Activated CD8-positive, alpha-beta T cell treated with anti-CD3 and anti-CD28 coated beads, Interleukin-2, amount 10 ng/mL, durations not matched to agents 7 days and 5 days (primary cell): ENCODE data around the gene ANXA5. TPM values are rescaled to one million over a fixed set of nuclear protein-coding genes. Genes with fewer than 3 reads are reported as not detected.

ENCODE experiments used
- ATAC-seq: fragments of 150-1000 bp; cut with Tn5 transposase; one replicate; pipeline ENCODE4 v1.10.0; 2021; ENCODE audit warnings: moderate library complexity
- CTCF ChIA-PET: fragments of 350-600 bp; sonication (Branson Sonifier 250); formaldehyde crosslinking; loops from one replicate; lab custom pipeline; 2021; ENCODE audit warnings: antibody characterized with exemption; lab: Charles Lee
- POLR2A ChIA-PET: fragments of 350-600 bp; sonication (Branson Sonifier 250); formaldehyde crosslinking; loops from one replicate; lab custom pipeline; 2021; ENCODE audit warnings: antibody characterized with exemption; lab: Charles Lee
- DNase-seq: peaks from one replicate; pipeline ENCODE4 v3.0.0-alpha.2; 2020
- H3K27ac Mint-ChIP-seq: one replicate; pipeline ENCODE4 v1.8.0; 2021; ENCODE audit warnings: mild to moderate bottlenecking, mixed read lengths
- H3K27me3 Mint-ChIP-seq: one replicate; pipeline ENCODE4 v1.8.0; 2021; ENCODE audit warnings: low read depth, mixed read lengths
- H3K36me3 Mint-ChIP-seq: one replicate; pipeline ENCODE4 v1.8.0; 2021; ENCODE audit warnings: low read depth, mixed read lengths
- H3K4me1 Mint-ChIP-seq: one replicate; pipeline ENCODE4 v1.8.0; 2021; ENCODE audit warnings: low read depth, mixed read lengths
- H3K4me3 Mint-ChIP-seq: one replicate; pipeline ENCODE4 v1.8.0; 2021; ENCODE audit warnings: mild to moderate bottlenecking, mixed read lengths
- H3K9me3 Mint-ChIP-seq: one replicate; pipeline ENCODE4 v1.8.0; 2022; ENCODE audit warnings: mixed read lengths; ENCODE audit not compliant: insufficient read depth
- total RNA-seq, 2 experiments: library from RNA; stranded (reverse); gene quantifications; one replicate each; pipeline ENCODE4 v1.2.3, GENCODE V29; 2021

The ANXA5 gene
- total RNA-seq, 2 experiments from 2014 or later: 145 to 147 TPM

DNA sequence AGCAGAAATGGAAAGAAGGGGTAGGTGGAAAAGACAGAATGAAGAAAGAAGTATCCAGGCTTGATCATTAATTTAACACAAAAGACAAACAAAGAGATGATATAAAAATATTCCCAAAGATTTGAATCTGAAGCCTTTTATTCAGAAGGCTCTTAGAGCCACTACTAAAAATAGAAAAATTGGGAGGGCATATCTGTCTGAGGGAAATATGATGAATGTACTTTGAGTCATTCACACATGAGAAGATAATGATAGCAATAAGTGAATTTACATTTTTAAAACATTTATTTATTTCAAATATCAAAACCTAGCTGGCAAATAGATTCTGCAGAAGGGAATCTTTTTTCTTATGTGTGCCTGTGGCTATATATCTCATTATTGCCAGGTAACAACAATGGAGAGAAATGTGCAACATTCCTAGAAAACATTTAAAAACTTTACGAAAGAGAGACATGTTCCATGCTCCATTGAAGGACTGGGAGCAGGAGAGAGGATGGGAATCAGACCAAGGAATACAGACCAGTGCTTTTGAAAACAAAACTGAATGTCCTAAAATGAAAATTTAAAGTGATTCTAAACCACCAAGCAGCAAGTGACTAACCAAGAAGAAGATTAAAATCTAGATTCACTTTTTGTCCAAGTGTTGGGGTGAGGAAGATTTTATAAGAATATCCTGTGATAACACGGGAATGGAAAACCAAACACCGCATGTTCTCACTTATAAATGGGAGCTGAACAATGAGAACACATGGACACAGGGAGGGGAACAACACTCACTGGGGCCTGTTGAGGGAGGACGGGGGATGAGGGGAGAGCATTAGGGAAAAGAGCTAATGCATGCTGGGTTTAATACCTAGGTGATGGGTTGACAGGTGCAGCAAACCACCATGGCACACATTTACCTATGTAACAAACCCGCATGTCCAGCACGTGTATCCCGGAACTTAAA, 41.2 kb downstream of the ANXA5 start:
- Mint-ChIP-seq H3K4me3 (no peak overlapping the region), H3K9me3 (no peaks in the 10 kb centered on the region), H3K4me1 (no peaks in the 10 kb centered on the region), H3K36me3 (no peaks in the 10 kb centered on the region), H3K27me3 (peaks cover 14% of the 10 kb centered on the region), H3K27ac (no peak overlapping the region)
- CTCF ChIA-PET: interaction anchor here (1.4 to 1.8 kb wide), 2 partner anchors 193 to 284 kb away, joined by 3 to 7 read pairs; no protein-coding TSS in a partner anchor
- no peak for DNase-seq
- POLR2A ChIA-PET: no interaction called here
- ATAC-seq: no peak

DNA sequence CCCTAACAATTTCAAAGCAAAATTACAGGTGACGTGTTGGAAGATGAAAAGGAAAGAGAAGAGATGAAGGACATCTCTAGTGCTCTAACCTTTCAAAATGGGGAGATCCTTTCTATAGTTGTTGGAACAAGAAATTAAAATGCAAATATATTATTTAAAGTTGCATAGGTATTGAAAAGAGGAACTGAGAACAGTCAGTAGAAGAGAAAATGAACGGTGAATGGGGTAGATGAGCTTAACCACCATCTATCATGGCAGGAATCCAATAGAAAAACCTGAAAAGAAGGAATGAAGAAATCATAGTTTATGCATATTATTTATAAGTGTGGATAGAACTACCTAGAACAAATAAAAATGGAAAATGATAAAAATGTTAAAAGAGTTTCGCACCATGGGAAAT, 42.0 kb downstream of the ANXA5 start:
- H3K9me3 Mint-ChIP-seq: no peaks in the 10 kb centered on the region
- peaks cover 17% of the 10 kb centered on the region for H3K27me3 Mint-ChIP-seq
- H3K27ac Mint-ChIP-seq: no peak overlapping the region
- no peak overlapping the region for H3K4me3 Mint-ChIP-seq
- POLR2A ChIA-PET: no interaction called here
- CTCF ChIA-PET: no interaction called here
- no peaks in the 10 kb centered on the region for H3K36me3 Mint-ChIP-seq
- DNase-seq: no peak
- ATAC-seq: no peak
- no peaks in the 10 kb centered on the region for H3K4me1 Mint-ChIP-seq

DNA sequence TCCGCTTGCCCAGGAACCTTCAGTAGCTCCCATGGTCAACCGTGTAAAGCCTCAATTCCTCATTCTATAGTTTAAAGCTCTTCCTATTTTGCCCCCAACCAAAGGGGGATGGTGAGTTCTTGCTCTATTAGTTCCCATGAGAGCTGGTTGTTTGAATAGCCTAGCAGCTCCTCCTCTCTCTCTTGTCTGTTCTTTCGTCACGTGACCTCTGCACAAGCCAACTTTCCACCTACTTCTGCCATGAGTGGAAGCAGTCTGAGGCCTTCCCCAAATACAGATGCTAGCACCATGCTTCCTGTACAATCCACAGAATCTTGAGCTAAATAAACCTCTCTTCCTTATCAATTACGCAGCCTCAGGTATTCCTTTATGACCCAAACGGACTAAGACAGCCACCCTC, 42.8 kb downstream of the ANXA5 start:
- no peak overlapping the region for H3K4me3 Mint-ChIP-seq
- H3K27ac Mint-ChIP-seq: no peak overlapping the region
- DNase-seq (no peak), ATAC-seq (no peak)
- H3K36me3 Mint-ChIP-seq: no peaks in the 10 kb centered on the region
- POLR2A ChIA-PET: no interaction called here
- H3K27me3 Mint-ChIP-seq: peaks cover 19% of the 10 kb centered on the region
- no peaks in the 10 kb centered on the region for H3K4me1 Mint-ChIP-seq
- no peaks in the 10 kb centered on the region for H3K9me3 Mint-ChIP-seq
- CTCF ChIA-PET: no interaction called here

DNA sequence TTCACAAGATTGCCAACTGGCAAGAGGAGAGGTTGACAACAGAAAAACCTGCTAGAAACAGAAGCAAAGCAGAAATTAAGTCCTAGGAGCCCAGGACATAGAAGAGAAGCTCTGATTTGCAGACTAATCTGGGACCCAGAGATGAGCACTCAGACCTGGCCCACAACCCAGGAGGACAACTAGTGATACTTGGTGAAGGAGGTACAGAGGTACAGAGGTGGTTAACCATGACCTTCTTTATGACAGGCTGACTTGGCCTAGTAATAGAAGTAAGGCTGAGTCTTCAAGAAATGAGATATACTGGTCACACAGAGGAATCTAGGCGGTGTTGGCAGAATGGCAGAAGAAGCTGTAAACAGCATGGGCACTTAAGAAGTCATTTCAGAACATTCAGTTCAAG, 43.6 kb downstream of the ANXA5 start:
- Mint-ChIP-seq H3K4me1 (no peaks in the 10 kb centered on the region), H3K27ac (no peak overlapping the region), H3K4me3 (no peak overlapping the region), H3K9me3 (no peaks in the 10 kb centered on the region), H3K36me3 (no peaks in the 10 kb centered on the region), H3K27me3 (peaks cover 19% of the 10 kb centered on the region)
- no peak for ATAC-seq
- ChIA-PET POLR2A (no interaction called here), CTCF (no interaction called here)
- DNase-seq: no peak

DNA sequence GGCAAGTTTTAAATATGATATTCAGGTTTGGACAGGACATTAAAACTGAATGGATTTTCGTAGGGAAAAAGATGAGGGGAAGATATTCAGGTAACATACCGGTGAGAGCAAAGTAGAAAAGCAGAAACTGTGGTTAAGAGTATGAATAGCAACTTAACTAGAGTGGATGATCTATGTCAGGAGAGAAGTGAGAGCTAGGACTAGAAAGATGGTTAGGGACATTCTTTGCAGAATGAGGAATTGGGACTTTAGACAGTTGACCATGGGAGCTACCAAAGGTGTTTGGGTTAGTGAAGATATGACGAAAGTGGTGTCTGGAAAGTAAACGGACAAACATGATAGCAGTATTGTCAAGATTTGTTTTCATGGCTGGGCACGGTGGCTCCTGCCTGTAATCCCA, 45.2 kb downstream of the ANXA5 start:
- no peak for DNase-seq
- ATAC-seq: no peak
- Mint-ChIP-seq H3K4me1 (no peaks in the 10 kb centered on the region), H3K27me3 (peaks cover 22% of the 10 kb centered on the region), H3K9me3 (no peaks in the 10 kb centered on the region), H3K36me3 (no peaks in the 10 kb centered on the region), H3K27ac (no peak overlapping the region), H3K4me3 (no peak overlapping the region)
- POLR2A ChIA-PET: no interaction called here
- CTCF ChIA-PET: no interaction called here

DNA sequence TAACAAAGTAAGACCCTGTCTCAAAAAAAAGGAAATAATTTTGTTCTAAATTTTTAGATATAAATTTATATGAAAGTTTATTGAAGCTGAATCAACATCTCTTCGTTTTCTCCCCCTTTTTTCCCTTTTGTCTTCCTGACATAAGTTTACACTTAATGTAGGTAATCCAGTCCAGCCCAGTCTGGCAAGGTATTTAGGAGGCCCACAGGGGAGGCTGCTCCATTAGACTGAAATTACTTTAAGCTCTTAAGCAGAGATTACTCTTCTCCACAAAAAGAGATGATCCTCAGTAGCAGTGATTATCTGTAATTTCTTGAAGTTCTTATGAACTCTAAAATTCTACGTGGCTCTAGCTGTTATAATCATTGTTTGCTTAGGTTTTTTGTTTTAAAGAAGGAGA, 46.0 kb downstream of the ANXA5 start:
- CTCF ChIA-PET: interaction anchor here (0.8 kb wide), 1 partner anchor 188 kb away, joined by 4 read pairs; no protein-coding TSS in a partner anchor
- no peaks in the 10 kb centered on the region for H3K36me3 Mint-ChIP-seq
- no peak overlapping the region for H3K27ac Mint-ChIP-seq
- peaks cover 22% of the 10 kb centered on the region for H3K27me3 Mint-ChIP-seq
- DNase-seq (no peak), ATAC-seq (no peak)
- H3K4me3 Mint-ChIP-seq: no peak overlapping the region
- POLR2A ChIA-PET: no interaction called here
- H3K9me3 Mint-ChIP-seq: no peaks in the 10 kb centered on the region
- H3K4me1 Mint-ChIP-seq: no peaks in the 10 kb centered on the region

DNA sequence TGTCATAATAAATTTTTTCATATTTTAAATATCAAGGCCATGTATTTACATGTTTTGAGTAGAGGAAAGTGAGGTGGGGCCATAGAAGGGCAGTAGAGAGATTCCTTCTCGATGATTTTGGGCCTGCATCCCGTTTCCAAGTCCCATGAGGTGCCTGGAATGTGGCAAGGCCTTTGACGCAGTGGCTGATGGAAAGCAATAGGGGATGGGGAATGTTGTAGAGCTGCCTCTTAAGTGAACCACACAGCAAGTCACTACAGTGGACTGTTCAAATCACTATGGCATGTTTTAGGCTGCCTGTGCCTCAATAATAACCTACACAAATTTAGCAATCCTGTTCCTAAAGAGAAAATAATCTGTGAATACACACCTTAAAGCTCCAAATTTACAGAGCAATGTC, 48.3 kb downstream of the ANXA5 start:
- POLR2A ChIA-PET: no interaction called here
- Mint-ChIP-seq H3K27me3 (peaks cover 20% of the 10 kb centered on the region), H3K4me1 (no peaks in the 10 kb centered on the region), H3K9me3 (no peaks in the 10 kb centered on the region), H3K4me3 (no peak overlapping the region), H3K36me3 (no peaks in the 10 kb centered on the region), H3K27ac (no peak overlapping the region)
- CTCF ChIA-PET: interaction anchor here (1.0 kb wide), 1 partner anchor 164 kb away, joined by 3 read pairs; no protein-coding TSS in a partner anchor
- ATAC-seq (no peak), DNase-seq (no peak)

DNA sequence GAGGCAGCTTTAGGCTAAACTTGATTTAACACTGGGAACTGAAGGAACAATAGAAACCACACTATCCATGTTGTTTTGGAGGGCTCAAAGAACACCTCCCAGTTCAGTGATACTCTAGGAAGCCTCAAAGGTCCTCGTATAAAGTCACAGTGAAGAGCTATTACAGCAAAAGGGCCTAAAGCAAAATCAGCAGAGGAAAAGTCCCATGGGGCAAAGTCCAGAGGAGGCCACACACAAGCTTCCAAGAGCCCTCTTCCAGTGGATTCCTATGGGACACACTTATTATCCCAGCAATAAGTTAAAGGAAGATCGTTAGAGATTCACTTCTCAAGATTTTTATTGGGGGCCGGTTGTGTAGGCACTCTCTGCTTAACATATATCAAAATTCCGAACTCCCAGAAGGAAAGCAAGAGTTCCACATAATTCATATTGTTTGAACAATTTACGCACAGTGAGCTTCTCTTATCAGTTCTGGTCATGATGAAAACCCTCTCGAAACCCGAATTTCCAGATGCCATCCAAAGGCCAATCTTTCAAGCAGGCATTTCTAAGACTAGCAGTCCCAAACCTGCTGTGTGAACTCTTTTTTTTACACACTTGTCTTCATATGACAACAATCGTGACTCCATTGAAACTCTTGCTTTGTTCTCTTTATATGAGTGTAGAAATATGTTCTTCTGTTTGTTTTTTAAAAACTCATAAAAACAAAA, 53.7 kb downstream of the ANXA5 start:
- POLR2A ChIA-PET: no interaction called here
- Mint-ChIP-seq H3K27ac (no peak overlapping the region), H3K9me3 (no peaks in the 10 kb centered on the region), H3K27me3 (peaks cover 22% of the 10 kb centered on the region), H3K4me3 (no peak overlapping the region), H3K36me3 (no peaks in the 10 kb centered on the region), H3K4me1 (no peaks in the 10 kb centered on the region)
- DNase-seq (no peak), ATAC-seq (no peak)
- CTCF ChIA-PET: no interaction called here

DNA sequence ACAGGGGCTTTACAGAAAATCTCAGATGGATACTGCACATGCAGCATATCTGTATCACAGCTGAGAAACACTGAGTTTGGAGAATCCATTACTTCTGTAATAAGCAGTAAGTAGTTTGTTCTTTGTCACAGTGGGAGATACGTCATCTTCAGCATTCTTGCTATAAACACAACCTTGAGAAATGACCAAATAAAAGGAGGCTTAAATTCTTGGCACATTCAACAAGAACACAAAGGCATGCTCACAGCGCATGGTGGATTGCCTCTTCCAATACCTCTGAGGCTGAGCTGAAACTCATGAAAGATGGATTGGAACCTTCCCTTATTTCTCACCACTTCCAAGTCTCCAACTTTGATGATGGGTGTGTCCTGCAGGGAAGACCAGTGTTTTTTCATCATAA, 54.5 kb downstream of the ANXA5 start:
- ChIA-PET CTCF (interaction anchor here (0.7 kb wide), 1 partner anchor 180 kb away, joined by 3 read pairs; no protein-coding TSS in a partner anchor), POLR2A (no interaction called here)
- Mint-ChIP-seq H3K36me3 (no peaks in the 10 kb centered on the region), H3K9me3 (no peaks in the 10 kb centered on the region), H3K27ac (no peak overlapping the region), H3K27me3 (peaks cover 21% of the 10 kb centered on the region), H3K4me3 (no peak overlapping the region), H3K4me1 (no peaks in the 10 kb centered on the region)
- DNase-seq (no peak), ATAC-seq (no peak)

DNA sequence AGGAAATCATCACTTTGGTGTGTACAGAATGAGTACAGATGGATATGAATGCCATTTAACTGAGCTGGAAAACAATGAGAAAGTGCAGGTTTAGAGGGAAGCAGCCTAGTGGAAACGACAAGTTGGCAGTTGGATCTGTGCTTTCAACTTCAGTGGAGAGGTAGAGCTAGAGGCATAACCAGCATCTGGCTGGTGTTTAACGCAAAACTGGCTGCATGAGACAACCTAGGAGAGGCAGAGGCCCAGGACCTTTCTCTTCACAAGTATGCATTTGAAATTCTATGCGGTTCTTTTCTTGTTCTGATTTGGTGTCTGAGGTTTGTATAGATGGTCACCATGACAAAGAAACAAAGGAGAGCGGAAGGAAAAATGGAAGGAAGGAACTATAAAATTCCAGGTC, 63.1 kb downstream of the ANXA5 start:
- Mint-ChIP-seq H3K36me3 (no peaks in the 10 kb centered on the region), H3K4me1 (no peaks in the 10 kb centered on the region), H3K27ac (no peak overlapping the region), H3K27me3 (peaks cover 15% of the 10 kb centered on the region), H3K4me3 (no peak overlapping the region), H3K9me3 (no peaks in the 10 kb centered on the region)
- ATAC-seq: no peak
- ChIA-PET POLR2A (no interaction called here), CTCF (interaction anchor here (1.2 kb wide), 1 partner anchor 171 kb away, joined by 3 read pairs; no protein-coding TSS in a partner anchor)
- no peak for DNase-seq

DNA sequence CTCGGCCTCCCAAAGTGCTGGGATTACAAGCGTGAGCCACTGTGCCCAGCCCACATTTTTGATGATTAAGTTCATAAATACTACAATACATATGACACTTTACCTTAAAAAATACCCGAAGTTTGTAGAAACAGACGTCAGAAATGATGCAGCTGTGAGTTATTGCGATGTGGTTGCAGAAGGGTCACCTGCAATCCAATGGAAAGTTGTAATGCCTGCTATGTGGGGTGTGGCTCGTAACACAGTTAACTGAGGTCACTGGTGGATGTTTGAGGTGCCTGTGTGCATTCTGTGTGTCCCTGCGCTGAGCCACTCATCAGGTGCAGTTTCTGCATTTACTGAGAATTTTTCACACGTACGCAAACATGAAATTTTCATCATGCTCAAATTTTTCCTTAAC, 64.1 kb downstream of the ANXA5 start:
- ATAC-seq (no peak), DNase-seq (no peak)
- Mint-ChIP-seq H3K27ac (no peak overlapping the region), H3K27me3 (peaks cover 14% of the 10 kb centered on the region), H3K9me3 (no peaks in the 10 kb centered on the region), H3K36me3 (no peaks in the 10 kb centered on the region), H3K4me1 (no peaks in the 10 kb centered on the region), H3K4me3 (no peak overlapping the region)
- ChIA-PET POLR2A (no interaction called here), CTCF (no interaction called here)
